GM18868 (cell line): ENCODE data around the gene GRK5.

Experiments used
- ATAC-seq: cut with Tn5 transposase; IDR thresholded peaks from one replicate; pipeline ENCODE4 v1.9.1; 2021; ENCODE audit warnings: mild to moderate bottlenecking, moderate library complexity; ENCODE audit not compliant: unreplicated experiment

GRK5 gene

GRCh38 chr10:119398996-119399395 is 191.6 kb downstream of the GRK5 start:
- no peak for ATAC-seq

- ATAC-seq = no peak
These were observed 192.1 kb downstream of the GRK5 start for GRCh38 chr10:119399466-119399865.

GRCh38 chr10:119401671-119402395 is 194.5 kb downstream of the GRK5 start:
- ATAC-seq = no peak

GRCh38 chr10:119403921-119404320 is 196.6 kb downstream of the GRK5 start:
- ATAC-seq = no peak

GRCh38 chr10:119404719-119405519 is 197.5 kb downstream of the GRK5 start:
- no peak for ATAC-seq

- no peak for ATAC-seq
These were observed 198.1 kb downstream of the GRK5 start for GRCh38 chr10:119405520-119405807.

GRCh38 chr10:119406137-119406536 is 198.8 kb downstream of the GRK5 start:
- no peak for ATAC-seq

- no peak for ATAC-seq
These were observed 199.4 kb downstream of the GRK5 start for GRCh38 chr10:119406601-119407253.

GRCh38 chr10:119407254-119407777 is 199.9 kb downstream of the GRK5 start:
- no peak for ATAC-seq

- no peak for ATAC-seq
These were observed 200.7 kb downstream of the GRK5 start for GRCh38 chr10:119408072-119408471.

- no peak for ATAC-seq
These were observed 201.6 kb downstream of the GRK5 start for GRCh38 chr10:119408969-119409371.

- ATAC-seq = no peak
These were observed 202.0 kb downstream of the GRK5 start for GRCh38 chr10:119409385-119409784.

GRCh38 chr10:119409906-119410305 is 202.5 kb downstream of the GRK5 start:
- ATAC-seq = no peak

- ATAC-seq = no peak
These were observed 203.2 kb downstream of the GRK5 start for GRCh38 chr10:119410361-119411116.

- ATAC-seq = no peak
These were observed 205.1 kb downstream of the GRK5 start for GRCh38 chr10:119412244-119413092.

GRCh38 chr10:119413093-119413453 is 205.7 kb downstream of the GRK5 start:
- no peak for ATAC-seq

GRCh38 chr10:119413471-119414080 is 206.2 kb downstream of the GRK5 start:
- no peak for ATAC-seq

- no peak for ATAC-seq
These were observed 206.8 kb downstream of the GRK5 start for GRCh38 chr10:119414081-119414611.

GRCh38 chr10:119415121-119415520 is 207.8 kb downstream of the GRK5 start:
- ATAC-seq = no peak
